Endothelial cell (in vitro differentiated cells): ENCODE data around the gene VRK2. TPM values are rescaled to one million over a fixed set of nuclear protein-coding genes. Genes with fewer than 3 reads are reported as not detected.

Experiments
- DNase-seq: peaks from one replicate; pipeline ENCODE4 v3.0.0; 2021; ENCODE audit warnings: low spot score
- H3K27ac Mint-ChIP-seq: one replicate; pipeline ENCODE4 v1.8.0; 2021; ENCODE audit warnings: mixed read lengths, inconsistent platforms; ENCODE audit not compliant: unreplicated experiment
- H3K27me3 Mint-ChIP-seq: one replicate; pipeline ENCODE4 v1.8.0; 2021; ENCODE audit warnings: mild to moderate bottlenecking, moderate library complexity, mixed read lengths, inconsistent platforms; ENCODE audit not compliant: unreplicated experiment
- H3K36me3 Mint-ChIP-seq: one replicate; pipeline ENCODE4 v1.8.0; 2021; ENCODE audit warnings: mild to moderate bottlenecking, low read depth, mixed read lengths, inconsistent platforms; ENCODE audit not compliant: unreplicated experiment
- H3K4me1 Mint-ChIP-seq: one replicate; pipeline ENCODE4 v1.8.0; 2021; ENCODE audit warnings: mild to moderate bottlenecking, mixed read lengths, inconsistent platforms; ENCODE audit not compliant: unreplicated experiment
- H3K4me3 Mint-ChIP-seq: one replicate; pipeline ENCODE4 v1.8.0; 2021; ENCODE audit warnings: mild to moderate bottlenecking, mixed read lengths, inconsistent platforms; ENCODE audit not compliant: unreplicated experiment
- H3K9me3 Mint-ChIP-seq: one replicate; pipeline ENCODE4 v1.8.0; 2021; ENCODE audit warnings: mixed read lengths, inconsistent platforms; ENCODE audit not compliant: unreplicated experiment
- total RNA-seq: library from RNA; stranded (reverse); fragmentation: NEBNext Ultra II Directional; extraction: Animal tissue kit (Norgen Biotek cat#: 25700); gene quantifications from one replicate; pipeline ENCODE4 v1.2.1, GENCODE V29; 2021; ENCODE audit not compliant: unreplicated experiment
- TF ChIP-seq, protein P1 (sequence below): fragments of 200-600 bp; sonication (generic); IDR thresholded peaks from one replicate; pipeline ENCODE4 v1.5.0; 2021; ENCODE audit warnings: antibody characterized with exemption; ENCODE audit not compliant: unreplicated experiment

The VRK2 gene
- total RNA-seq, 1 donor from 2014 or later: 18.3 TPM

- TF ChIP-seq, protein P1, sequence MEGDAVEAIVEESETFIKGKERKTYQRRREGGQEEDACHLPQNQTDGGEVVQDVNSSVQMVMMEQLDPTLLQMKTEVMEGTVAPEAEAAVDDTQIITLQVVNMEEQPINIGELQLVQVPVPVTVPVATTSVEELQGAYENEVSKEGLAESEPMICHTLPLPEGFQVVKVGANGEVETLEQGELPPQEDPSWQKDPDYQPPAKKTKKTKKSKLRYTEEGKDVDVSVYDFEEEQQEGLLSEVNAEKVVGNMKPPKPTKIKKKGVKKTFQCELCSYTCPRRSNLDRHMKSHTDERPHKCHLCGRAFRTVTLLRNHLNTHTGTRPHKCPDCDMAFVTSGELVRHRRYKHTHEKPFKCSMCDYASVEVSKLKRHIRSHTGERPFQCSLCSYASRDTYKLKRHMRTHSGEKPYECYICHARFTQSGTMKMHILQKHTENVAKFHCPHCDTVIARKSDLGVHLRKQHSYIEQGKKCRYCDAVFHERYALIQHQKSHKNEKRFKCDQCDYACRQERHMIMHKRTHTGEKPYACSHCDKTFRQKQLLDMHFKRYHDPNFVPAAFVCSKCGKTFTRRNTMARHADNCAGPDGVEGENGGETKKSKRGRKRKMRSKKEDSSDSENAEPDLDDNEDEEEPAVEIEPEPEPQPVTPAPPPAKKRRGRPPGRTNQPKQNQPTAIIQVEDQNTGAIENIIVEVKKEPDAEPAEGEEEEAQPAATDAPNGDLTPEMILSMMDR: no peak
- Mint-ChIP-seq H3K4me3 (no peak overlapping the region), H3K4me1 (no peaks in the 10 kb centered on the region), H3K27ac (no peak overlapping the region), H3K27me3 (no peaks in the 10 kb centered on the region), H3K36me3 (no peaks in the 10 kb centered on the region), H3K9me3 (no peaks in the 10 kb centered on the region)
- DNase-seq: no peak
Observed at GRCh38 chr2:58195662-58196061, 149.1 kb downstream of the VRK2 start.

- TF ChIP-seq, protein P1: no peak
- no peak overlapping the region for H3K27ac Mint-ChIP-seq
- H3K36me3 Mint-ChIP-seq: no peaks in the 10 kb centered on the region
- H3K9me3 Mint-ChIP-seq: no peaks in the 10 kb centered on the region
- H3K4me3 Mint-ChIP-seq: no peak overlapping the region
- DNase-seq: no peak
- H3K4me1 Mint-ChIP-seq: no peaks in the 10 kb centered on the region
- no peaks in the 10 kb centered on the region for H3K27me3 Mint-ChIP-seq
Observed at GRCh38 chr2:58197894-58198293, 151.3 kb downstream of the VRK2 start.

GRCh38 chr2:58202404-58202803, 155.8 kb downstream of the VRK2 start:
- DNase-seq: no peak
- H3K4me3 Mint-ChIP-seq: no peak overlapping the region
- H3K27me3 Mint-ChIP-seq: no peaks in the 10 kb centered on the region
- no peaks in the 10 kb centered on the region for H3K9me3 Mint-ChIP-seq
- no peak overlapping the region for H3K27ac Mint-ChIP-seq
- H3K36me3 Mint-ChIP-seq: no peaks in the 10 kb centered on the region
- TF ChIP-seq, protein P1: no peak
- peaks cover 4% of the 10 kb centered on the region for H3K4me1 Mint-ChIP-seq

GRCh38 chr2:58203018-58203417, 156.4 kb downstream of the VRK2 start:
- Mint-ChIP-seq H3K27ac (no peak overlapping the region), H3K4me3 (no peak overlapping the region), H3K4me1 (peaks cover 4% of the 10 kb centered on the region), H3K36me3 (no peaks in the 10 kb centered on the region), H3K9me3 (no peaks in the 10 kb centered on the region), H3K27me3 (no peaks in the 10 kb centered on the region)
- no peak for DNase-seq
- TF ChIP-seq, protein P1: no peak

DNA sequence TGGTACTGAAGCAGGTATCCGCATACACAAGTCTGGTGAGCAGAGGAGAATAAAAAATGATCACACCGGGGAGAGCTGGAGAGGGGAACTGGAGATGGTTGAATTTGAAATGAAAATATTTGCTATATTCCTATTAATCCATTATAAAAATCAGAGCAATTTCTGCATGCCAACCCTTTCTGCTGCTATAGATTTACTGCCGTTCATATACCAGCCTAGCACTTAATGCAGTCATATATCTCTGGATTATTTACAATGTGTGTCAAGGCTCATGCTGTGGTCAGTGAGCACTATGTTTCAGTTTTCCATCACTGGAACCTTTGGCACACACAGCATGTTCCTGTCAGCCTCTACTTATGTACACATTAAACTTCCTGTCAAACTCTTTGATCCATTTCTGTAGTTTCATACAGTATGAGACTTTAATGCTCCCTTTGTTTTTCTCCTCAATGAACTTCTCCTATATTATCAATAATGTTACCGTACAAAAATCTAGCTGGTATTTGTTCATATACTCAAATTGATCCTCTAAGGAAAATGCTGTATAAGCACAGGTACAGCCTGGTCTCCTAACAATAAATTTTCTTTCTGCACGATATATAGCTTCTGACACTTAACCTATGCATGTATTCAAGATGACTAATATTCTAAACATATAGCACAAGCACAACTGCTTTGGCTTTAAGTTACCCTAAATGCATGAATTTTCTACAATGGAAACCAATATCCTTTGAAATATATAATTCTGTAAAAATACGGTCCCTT, 157.8 kb downstream of the VRK2 start:
- Mint-ChIP-seq H3K36me3 (no peaks in the 10 kb centered on the region), H3K27ac (no peak overlapping the region), H3K4me1 (peaks cover 4% of the 10 kb centered on the region), H3K9me3 (no peaks in the 10 kb centered on the region), H3K4me3 (no peak overlapping the region), H3K27me3 (no peaks in the 10 kb centered on the region)
- DNase-seq: no peak
- TF ChIP-seq, protein P1: no peak
